CD4-positive, alpha-beta T cell (primary cell): ENCODE measurements around the gene ARPC5L. TPM values are rescaled to one million over a fixed set of nuclear protein-coding genes. Genes with fewer than 3 reads are reported as not detected.

Experiments
- ATAC-seq: fragments of 200-7000 bp; cut with Tn5 transposase; one replicate; pipeline ENCODE4 v1.10.0; 2022; ENCODE audit warnings: mild to moderate bottlenecking; ENCODE audit not compliant: poor library complexity
- CTCF ChIA-PET: fragments of 350-600 bp; sonication (Branson Sonifier 250); formaldehyde crosslinking; loops from one replicate; lab custom pipeline; 2021; ENCODE audit warnings: antibody characterized with exemption, inconsistent platforms; lab: Charles Lee
- POLR2A ChIA-PET: fragments of 350-600 bp; sonication (Branson Sonifier 250); formaldehyde crosslinking; loops from one replicate; lab custom pipeline; 2021; ENCODE audit warnings: antibody characterized with exemption, inconsistent platforms; lab: Charles Lee
- DNase-seq, 14 experiments: peaks; one replicate each; pipeline ENCODE4 v3.0.0-alpha.2; 2013 to 2020; ENCODE audit warnings: mixed read lengths in 2 of 14
- H3K27ac ChIP-seq, 2 donors: one replicate each; pipeline versions ENCODE4 v1.5.1 to v1.7.0; 2013; ENCODE audit warnings: low read length in 2 of 2, low read depth in 1 of 2, mild to moderate bottlenecking in 1 of 2
- H3K27me3 ChIP-seq, 2 experiments: 1 replicate in 1 of 2; 2 replicates in 1 of 2; pipeline versions ENCODE4 v1.6.1 to v1.7.0; 2013; ENCODE audit warnings: low read length in 2 of 2, control low read depth in 1 of 2, mild to moderate bottlenecking in 1 of 2, moderate library complexity in 1 of 2; ENCODE audit not compliant: insufficient read depth in 2 of 2, control insufficient read depth in 1 of 2
- H3K36me3 ChIP-seq: one replicate; pipeline ENCODE4 v1.6.1; 2013; ENCODE audit warnings: low read length, control low read depth; ENCODE audit not compliant: insufficient read depth
- H3K4me1 ChIP-seq: one replicate; pipeline ENCODE4 v1.6.1; 2013; ENCODE audit warnings: low read length, control low read depth; ENCODE audit not compliant: insufficient read depth
- H3K4me3 ChIP-seq: one replicate; pipeline ENCODE4 v1.5.1; 2013; ENCODE audit warnings: mild to moderate bottlenecking, low read length, moderate library complexity
- H3K9me3 ChIP-seq, 2 experiments: 1 replicate in 1 of 2; 2 replicates in 1 of 2; pipeline versions ENCODE4 v1.6.1 to v1.7.0; 2013; ENCODE audit warnings: low read length in 2 of 2, mild to moderate bottlenecking in 2 of 2, control low read depth in 1 of 2, moderate library complexity in 1 of 2; ENCODE audit not compliant: control insufficient read depth in 1 of 2, insufficient read depth in 1 of 2
- H3K27ac Mint-ChIP-seq: one replicate; pipeline ENCODE4 v1.8.0; 2020; ENCODE audit warnings: mixed read lengths
- H3K27me3 Mint-ChIP-seq: one replicate; pipeline ENCODE4 v1.8.0; 2021; ENCODE audit warnings: mixed read lengths
- H3K36me3 Mint-ChIP-seq: one replicate; pipeline ENCODE4 v1.8.0; 2021; ENCODE audit warnings: low read depth, mixed read lengths
- H3K4me1 Mint-ChIP-seq: one replicate; pipeline ENCODE4 v1.8.0; 2021; ENCODE audit warnings: low read depth, mixed read lengths
- H3K4me3 Mint-ChIP-seq: one replicate; pipeline ENCODE4 v1.8.0; 2020; ENCODE audit warnings: mild to moderate bottlenecking, mixed read lengths
- H3K9me3 Mint-ChIP-seq: one replicate; pipeline ENCODE4 v1.8.0; 2020; ENCODE audit warnings: mixed read lengths
- CTCF ChIP-seq: fragments of 200-600 bp; IDR thresholded peaks from one replicate; pipeline ENCODE4 v1.8.0; 2022; ENCODE audit warnings: antibody characterized with exemption, mild to moderate bottlenecking
- intact Hi-C, 2 experiments: fragments of 100-400 bp; cut with DNase I in 1 of 2; cut with micrococcal nuclease in 1 of 2; formaldehyde crosslinking; loops; one replicate each; pipeline versions ENCODE4 v1.15.1 to v1.9.0; 2023 to 2025; cut with DNase I, micrococcal nuclease
- total RNA-seq, 174 experiments: library from RNA in 2 of 174; stranded (reverse) in 2 of 174; gene quantifications; one replicate each; pipeline ENCODE4 v1.2.3 and lab custom pipeline; 2021 to 2026

ARPC5L gene
- total RNA-seq, 2 experiments from 2014 or later: 36.8 to 37.0 TPM

GRCh38 chr9:124886866-124887492 is 25.0 kb downstream of the ARPC5L start:
- Histone ChIP-seq H3K9me3 (no peaks in the 10 kb centered on the region), H3K4me1 (no peaks in the 10 kb centered on the region), H3K27me3 (no peaks in the 10 kb centered on the region), H3K27ac (no peak overlapping the region), H3K36me3 (peaks cover 70% of the 10 kb centered on the region), H3K4me3 (no peak overlapping the region)
- intact Hi-C loops: no loop called here
- peaks cover 7% of the 10 kb centered on the region for H3K27me3 Mint-ChIP-seq
- no peaks in the 10 kb centered on the region for H3K9me3 Mint-ChIP-seq
- H3K36me3 Mint-ChIP-seq: peaks cover 91% of the 10 kb centered on the region
- no peak for ATAC-seq
- no peak overlapping the region for H3K27ac Mint-ChIP-seq
- no peak for DNase-seq
- TF ChIP-seq CTCF: no peak
- ChIA-PET CTCF (interaction anchor here (0.7 kb wide), 1 partner anchor 34 kb away, joined by 3 read pairs; the partner anchor contains the start of gene WDR38), POLR2A (no interaction called here)
- no peak overlapping the region for H3K4me3 Mint-ChIP-seq
- no peaks in the 10 kb centered on the region for H3K4me1 Mint-ChIP-seq

- POLR2A ChIA-PET: no interaction called here
- no peak for TF ChIP-seq CTCF
- CTCF ChIA-PET: no interaction called here
Measured at GRCh38 chr9:124887832-124888231, 25.9 kb downstream of the ARPC5L start.

GRCh38 chr9:124889006-124889405 is 27.1 kb downstream of the ARPC5L start:
- Histone ChIP-seq H3K27ac (no peak overlapping the region), H3K9me3 (no peaks in the 10 kb centered on the region), H3K4me1 (no peaks in the 10 kb centered on the region), H3K36me3 (peaks cover 79% of the 10 kb centered on the region), H3K4me3 (no peak overlapping the region), H3K27me3 (no peaks in the 10 kb centered on the region)
- no peaks in the 10 kb centered on the region for H3K4me1 Mint-ChIP-seq
- intact Hi-C loops: no loop called here
- H3K9me3 Mint-ChIP-seq: no peaks in the 10 kb centered on the region
- no peak for DNase-seq
- peaks cover 85% of the 10 kb centered on the region for H3K36me3 Mint-ChIP-seq
- no peak for TF ChIP-seq CTCF
- peaks cover 7% of the 10 kb centered on the region for H3K27me3 Mint-ChIP-seq
- POLR2A ChIA-PET: interaction anchor here (0.6 kb wide), 1 partner anchor 426 kb away, joined by 3 read pairs; no protein-coding TSS in a partner anchor
- CTCF ChIA-PET: no interaction called here
- ATAC-seq: no peak
- no peak overlapping the region for H3K27ac Mint-ChIP-seq
- H3K4me3 Mint-ChIP-seq: no peak overlapping the region

More at GRCh38 chr9:124887832-124888231, 25.9 kb downstream of the ARPC5L start:
- DNase-seq (no peak), ATAC-seq (no peak)
- no peak overlapping the region for H3K27ac Mint-ChIP-seq
- no peak overlapping the region for H3K4me3 Mint-ChIP-seq
- H3K4me1 Mint-ChIP-seq: no peaks in the 10 kb centered on the region
- no peak overlapping the region for H3K4me3 ChIP-seq
- H3K36me3 Mint-ChIP-seq: peaks cover 83% of the 10 kb centered on the region
- H3K27me3 Mint-ChIP-seq: peaks cover 7% of the 10 kb centered on the region
- no peak overlapping the region for H3K27ac ChIP-seq
- no peaks in the 10 kb centered on the region for H3K9me3 Mint-ChIP-seq
- H3K9me3 ChIP-seq: no peaks in the 10 kb centered on the region
- intact Hi-C loops: no loop called here
- H3K4me1 ChIP-seq: no peaks in the 10 kb centered on the region
- H3K36me3 ChIP-seq: peaks cover 67% of the 10 kb centered on the region
- no peaks in the 10 kb centered on the region for H3K27me3 ChIP-seq
